ENCODE measurements around the gene TRIM6.
"Not testable (repeated sequence)": the region's sequence is repeated elsewhere in the genome, so short reads cannot be mapped to it uniquely, and the experiment has no call there.

The TRIM6 gene

GRCh38 chr11:5596607-5597201, at the start of gene TRIM6:
TSS of gene TRIM6 (plus strand) at chr11:5596637. CDS start at chr11:5596898, 261 bp downstream.
- in situ Hi-C loops (cut with MboI; ENCODE audit: low sequenced_read_pairs): no loop called here

DNA sequence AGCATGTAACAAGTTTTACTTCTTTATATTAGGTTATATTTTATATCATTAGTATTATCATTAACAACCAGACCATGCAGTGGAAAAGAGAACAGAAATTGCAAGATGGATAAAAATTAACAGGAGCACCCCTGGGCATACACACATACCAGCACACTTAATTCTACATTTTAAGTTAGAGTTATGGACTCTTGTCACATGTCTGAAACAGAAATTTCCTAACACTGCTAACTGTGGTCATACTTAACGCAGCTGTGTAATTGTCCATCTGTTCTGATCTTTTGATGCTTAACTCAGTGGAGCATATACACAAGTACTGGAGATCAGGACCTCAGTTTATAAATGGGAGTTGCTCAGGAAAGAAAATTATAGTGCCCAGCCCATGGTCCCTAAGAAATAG, 48.5 kb upstream of the TRIM6 start:
- in situ Hi-C loops (cut with MboI; ENCODE audit: low sequenced_read_pairs): no loop called here

DNA sequence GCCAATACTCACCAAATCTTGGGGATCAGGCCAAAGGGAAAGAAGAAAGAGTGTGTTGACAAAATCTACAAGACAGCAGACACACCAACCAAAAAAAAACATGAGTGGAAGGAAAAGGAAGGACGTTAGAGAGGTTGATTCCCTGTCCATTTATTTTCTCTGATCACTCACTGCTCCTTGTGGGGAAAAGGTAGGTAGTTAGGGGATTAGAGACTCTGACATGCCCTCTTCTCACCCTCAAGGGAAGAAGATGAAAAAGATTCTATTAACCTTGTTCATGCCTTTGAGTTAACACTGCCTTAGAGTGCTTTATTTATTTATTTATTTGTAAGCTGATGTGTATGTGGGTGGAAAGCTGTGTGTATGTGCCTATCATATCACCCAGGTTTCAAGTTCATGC, 48.0 kb upstream of the TRIM6 start, which contains the start of gene OR52H1:
TSS of gene OR52H1 (minus strand) at position 101 of the 400 bp plus-strand sequence. CDS start 3,035 bp downstream, outside the sequence.
- in situ Hi-C loops (cut with MboI; ENCODE audit: low sequenced_read_pairs): no loop called here

DNA sequence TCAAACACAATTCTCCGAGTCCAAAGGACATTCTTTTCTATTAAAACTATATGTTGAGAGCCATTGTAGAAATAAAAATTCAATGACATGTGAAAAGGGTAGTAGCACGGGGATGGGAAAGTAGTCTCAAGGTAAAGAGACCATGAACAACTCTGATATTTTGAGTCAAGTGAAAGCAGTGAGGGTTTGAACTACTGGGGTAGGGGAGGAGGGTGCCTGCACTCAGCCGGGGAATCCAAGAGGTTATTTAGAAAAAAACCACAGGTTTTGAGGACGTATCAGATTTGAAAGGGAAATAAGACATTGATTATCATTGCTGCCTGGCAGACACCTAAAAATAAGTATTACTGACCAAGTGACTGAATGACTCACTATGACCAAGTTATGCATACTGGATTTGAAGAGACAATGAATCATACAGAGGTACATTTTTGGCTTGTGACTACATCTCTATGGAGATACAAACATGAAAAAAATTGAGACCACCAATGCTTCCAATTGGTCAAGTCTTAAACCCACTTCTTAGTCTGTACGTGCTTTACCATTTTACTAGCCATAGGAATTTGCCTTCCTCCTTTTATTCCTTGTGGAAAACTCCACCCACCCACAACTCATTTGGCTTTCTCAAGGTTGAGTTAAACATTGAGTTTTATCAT, 45.9 kb upstream of the TRIM6 start:
- in situ Hi-C loops (cut with MboI; ENCODE audit: low sequenced_read_pairs): no loop called here

- in situ Hi-C loops (cut with MboI; ENCODE audit: low sequenced_read_pairs): no loop called here
Measured at GRCh38 chr11:5553343-5553742, 43.1 kb upstream of the TRIM6 start.

DNA sequence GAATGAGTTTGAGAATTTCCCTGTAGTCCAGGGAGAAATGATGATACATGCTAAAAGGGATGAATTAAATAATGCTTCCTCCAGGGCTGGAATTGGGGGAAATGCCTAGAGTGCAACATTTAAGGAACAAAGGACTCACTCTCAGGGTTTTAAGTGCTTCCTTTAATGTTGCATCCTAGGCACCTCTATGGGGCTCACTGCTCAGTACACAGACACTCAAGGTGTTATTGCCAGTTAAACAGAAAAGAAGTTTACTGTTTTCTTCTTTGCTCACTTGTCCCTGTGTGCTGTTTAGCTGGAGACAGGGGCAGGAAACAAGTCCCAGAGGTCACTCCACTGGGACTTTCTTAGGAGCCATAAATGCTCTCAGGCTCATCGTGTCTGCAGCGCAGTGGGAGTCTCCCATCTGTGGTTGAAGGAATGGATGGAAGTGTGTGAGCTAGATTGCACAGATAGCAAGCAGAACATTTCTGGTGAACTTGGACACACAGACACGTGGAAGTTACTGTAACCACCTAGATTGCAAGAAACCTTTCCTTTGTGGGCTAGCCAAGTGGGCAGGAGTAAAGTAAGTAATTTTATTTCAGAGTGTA, 39.7 kb upstream of the TRIM6 start:
- in situ Hi-C loops (cut with MboI; ENCODE audit: low sequenced_read_pairs): no loop called here

DNA sequence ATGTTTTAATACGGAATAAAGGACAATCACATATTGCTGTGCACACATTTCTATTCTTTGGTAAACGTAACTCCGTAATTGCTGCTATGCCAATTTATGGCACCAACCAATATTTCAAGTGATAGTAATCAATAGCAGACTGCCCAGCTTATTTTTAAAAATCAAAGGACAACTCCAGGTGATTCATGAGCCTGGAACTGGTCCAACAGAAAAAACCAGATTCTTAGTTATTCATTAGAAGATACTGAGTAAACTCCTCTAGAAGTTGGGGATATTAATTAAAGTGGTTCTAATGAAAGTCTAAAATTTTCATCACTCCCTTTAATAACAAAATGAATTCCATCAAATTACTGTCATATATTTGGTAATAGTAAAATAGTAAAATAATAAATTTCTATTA, 38.7 kb upstream of the TRIM6 start:
- in situ Hi-C loops (cut with MboI; ENCODE audit: low sequenced_read_pairs): no loop called here

GRCh38 chr11:5564259-5565019, 32.0 kb upstream of the TRIM6 start:
- in situ Hi-C loops (cut with MboI; ENCODE audit: low sequenced_read_pairs): no loop called here

DNA sequence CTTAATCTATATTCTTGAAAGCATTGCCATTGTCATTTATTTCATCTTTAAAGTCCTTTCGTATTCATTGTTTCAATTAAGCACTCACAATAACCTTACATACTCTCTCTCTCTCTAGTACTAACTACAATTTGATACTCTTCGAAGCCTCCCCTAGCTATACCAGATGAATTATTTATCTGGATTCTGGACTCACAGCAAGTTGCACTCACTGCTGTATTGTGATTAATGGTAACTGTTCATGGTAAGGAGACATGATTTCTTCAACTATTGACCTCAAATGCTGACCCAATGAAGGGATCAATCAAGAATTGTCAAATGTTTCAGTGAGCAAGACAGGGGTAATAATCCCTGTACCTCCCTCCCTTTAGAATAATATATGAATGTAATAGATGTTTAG, 21.8 kb upstream of the TRIM6 start:
- in situ Hi-C loops (cut with MboI; ENCODE audit: low sequenced_read_pairs): no loop called here

GRCh38 chr11:5575152-5575551, 21.3 kb upstream of the TRIM6 start:
- in situ Hi-C loops (cut with MboI; ENCODE audit: low sequenced_read_pairs): no loop called here

DNA sequence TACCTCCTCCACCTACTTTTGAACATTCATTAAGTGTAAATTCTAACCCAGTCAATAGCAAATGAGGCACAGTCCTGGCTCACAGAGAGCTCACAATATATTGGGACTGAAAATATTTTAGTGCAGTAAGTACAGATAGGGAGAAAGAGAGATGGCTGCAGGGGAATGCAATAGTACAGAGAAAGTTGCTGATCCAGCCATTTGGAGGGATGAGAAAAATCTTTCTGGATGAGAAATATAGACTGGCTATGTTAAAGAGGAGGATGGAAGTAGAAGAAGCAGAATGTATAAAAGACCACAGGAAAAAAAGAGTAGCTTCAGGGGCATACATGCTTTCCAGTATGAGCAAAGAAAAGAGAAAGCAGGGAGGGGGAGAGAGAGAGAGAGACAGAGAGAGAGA, 19.3 kb upstream of the TRIM6 start:
- in situ Hi-C loops (cut with MboI; ENCODE audit: low sequenced_read_pairs): no loop called here

DNA sequence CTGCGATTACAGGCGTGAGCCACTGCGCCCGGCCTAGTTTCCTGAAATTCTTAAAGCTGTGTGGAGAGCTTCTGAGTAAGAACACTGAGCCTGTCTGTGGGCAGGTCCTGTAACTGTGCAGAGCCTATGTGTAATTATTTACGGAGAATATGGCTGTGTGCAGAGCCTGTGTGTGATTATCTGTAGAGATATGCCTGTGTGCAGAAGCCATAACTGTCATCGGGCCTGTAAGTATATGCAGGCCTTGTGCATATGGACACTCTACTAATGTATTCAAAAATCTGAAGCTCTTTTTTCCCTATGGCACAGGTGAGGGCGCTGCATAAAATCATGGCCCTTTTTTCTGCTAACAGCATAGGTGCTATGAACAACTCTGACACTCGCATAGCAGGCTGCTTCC, 15.9 kb upstream of the TRIM6 start, which contains the start of gene OR52B6:
TSS of gene OR52B6 (plus strand) at position 301 of the 400 bp plus-strand sequence. CDS start at position 301, 0 bp downstream.
- in situ Hi-C loops (cut with MboI; ENCODE audit: low sequenced_read_pairs): no loop called here

GRCh38 chr11:5581014-5581413, 15.4 kb upstream of the TRIM6 start:
- in situ Hi-C loops (cut with MboI; ENCODE audit: low sequenced_read_pairs): no loop called here

DNA sequence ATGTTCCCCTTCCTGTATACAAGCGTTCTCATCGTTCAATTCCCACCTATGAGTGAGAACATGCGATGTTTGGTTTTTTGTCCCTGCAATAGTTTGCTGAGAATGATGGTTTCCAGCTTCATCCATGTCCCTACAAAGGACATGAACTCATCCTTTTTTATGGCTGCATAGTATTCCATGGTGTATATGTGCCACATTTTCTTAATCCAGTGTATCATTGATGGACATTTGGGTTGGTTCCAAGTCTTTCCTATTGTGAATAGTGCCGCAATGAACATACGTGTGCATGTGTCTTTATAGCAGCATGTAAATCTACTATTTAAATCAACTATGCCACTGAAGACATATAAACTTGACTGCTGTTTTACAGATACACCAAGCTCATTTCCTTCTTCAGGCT, 12.0 kb upstream of the TRIM6 start:
- in situ Hi-C loops (cut with MboI; ENCODE audit: low sequenced_read_pairs): not testable (repeated sequence)

- in situ Hi-C loops (cut with MboI; ENCODE audit: low sequenced_read_pairs): not testable (repeated sequence)
Measured at GRCh38 chr11:5589906-5590305, 6.5 kb upstream of the TRIM6 start.

DNA sequence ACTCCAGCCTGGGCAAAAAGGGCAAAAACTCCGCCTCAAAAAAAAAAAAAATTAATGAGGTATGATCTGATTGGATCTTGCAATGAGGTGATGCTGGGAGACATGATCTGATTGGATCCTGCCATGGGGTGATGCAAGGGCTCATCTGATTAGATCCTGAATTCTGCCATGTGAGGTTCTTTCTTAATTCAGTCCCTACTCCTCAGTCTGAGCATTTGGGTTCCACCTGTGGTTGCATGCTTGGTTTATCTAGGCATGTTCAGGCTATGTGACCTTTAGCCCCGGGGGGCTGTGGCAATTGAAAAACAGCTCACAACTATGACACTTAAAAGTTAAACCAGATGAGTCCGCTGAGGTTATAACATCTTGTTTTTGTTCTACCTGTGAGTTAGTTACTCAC, 4.8 kb upstream of the TRIM6 start:
- in situ Hi-C loops (cut with MboI; ENCODE audit: low sequenced_read_pairs): no loop called here

DNA sequence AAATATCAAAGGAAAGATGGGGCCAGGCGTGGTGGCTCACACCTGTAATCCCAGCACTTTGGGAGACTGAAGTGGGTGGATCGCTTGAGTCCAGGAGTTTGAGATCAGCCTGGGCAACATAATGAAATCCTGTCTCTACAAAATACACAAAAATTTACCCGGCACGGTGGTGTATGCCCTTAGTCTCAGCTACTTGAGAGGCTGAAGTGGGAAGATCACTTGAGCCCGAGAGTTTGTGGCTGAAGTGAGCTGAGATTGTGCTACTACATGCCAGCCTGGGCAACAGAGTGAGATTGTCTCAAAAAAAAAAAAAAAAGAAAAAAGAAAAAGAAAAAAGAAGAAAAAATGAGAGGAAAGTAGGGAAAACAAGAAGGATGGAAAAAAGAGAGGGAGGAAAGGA, 3.8 kb upstream of the TRIM6 start:
- in situ Hi-C loops (cut with MboI; ENCODE audit: low sequenced_read_pairs): no loop called here

- in situ Hi-C loops (cut with MboI; ENCODE audit: low sequenced_read_pairs): no loop called here
Measured at GRCh38 chr11:5593146-5593545, 3.3 kb upstream of the TRIM6 start.

DNA sequence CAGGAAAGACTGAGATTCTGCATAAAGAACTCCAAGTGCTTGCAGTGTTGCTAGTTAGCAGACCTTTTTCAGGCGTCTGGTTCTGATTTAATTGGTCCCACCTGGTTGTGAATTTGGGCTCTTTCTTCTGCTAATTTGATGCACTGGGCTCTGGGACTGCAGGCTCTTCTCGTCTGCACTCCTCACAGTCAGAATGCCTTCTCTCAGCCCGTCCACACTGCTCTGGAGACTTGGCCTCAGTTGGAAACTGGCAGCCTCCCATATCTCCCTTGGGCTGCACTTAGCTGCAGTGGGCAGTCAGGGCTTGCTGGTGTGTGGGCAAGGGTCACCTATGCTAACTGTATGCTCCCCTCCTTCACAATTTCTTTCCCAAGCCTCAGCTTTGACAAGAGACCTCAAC, 1.5 kb downstream of the TRIM6 start:
- in situ Hi-C loops (cut with MboI; ENCODE audit: low sequenced_read_pairs): no loop called here

- in situ Hi-C loops (cut with MboI; ENCODE audit: low sequenced_read_pairs): no loop called here
Measured at GRCh38 chr11:5600374-5600851, 4.0 kb downstream of the TRIM6 start.

GRCh38 chr11:5602791-5603190, 6.4 kb downstream of the TRIM6 start:
- in situ Hi-C loops (cut with MboI; ENCODE audit: low sequenced_read_pairs): not testable (repeated sequence)

All from HL-60/S4 (cell line).